Trophoblast cell (in vitro differentiated cells and primary cell): ENCODE measurements around the gene CDKL5.

Experiments used
- DNase-seq, 2 donors: peaks; one replicate each; pipeline ENCODE4 v3.0.0-alpha.2; 2016
- H2AFZ ChIP-seq: 2 replicates; pipeline ENCODE4 v1.6.1; 2013; ENCODE audit warnings: low read length, moderate library complexity, mild to moderate bottlenecking; ENCODE audit not compliant: insufficient read depth, poor library complexity
- H2AK5ac ChIP-seq: 2 replicates; pipeline ENCODE4 v1.6.1; 2013; ENCODE audit warnings: mild to moderate bottlenecking, low read length
- H2BK120ac ChIP-seq: 2 replicates; pipeline ENCODE4 v1.6.1; 2013; ENCODE audit warnings: low read length, mild to moderate bottlenecking, moderate library complexity; ENCODE audit not compliant: insufficient read depth, poor library complexity
- H2BK12ac ChIP-seq: 2 replicates; pipeline ENCODE4 v1.6.1; 2013; ENCODE audit warnings: mild to moderate bottlenecking, low read length, moderate library complexity
- H2BK5ac ChIP-seq: 2 replicates; pipeline ENCODE4 v1.6.1; 2013; ENCODE audit warnings: low read length, low read depth, moderate library complexity, mild to moderate bottlenecking; ENCODE audit not compliant: poor library complexity
- H3K14ac ChIP-seq: 2 replicates; pipeline ENCODE4 v1.6.1; 2013; ENCODE audit warnings: mild to moderate bottlenecking, low read length
- H3K18ac ChIP-seq: 2 replicates; pipeline ENCODE4 v1.6.1; 2013; ENCODE audit warnings: mild to moderate bottlenecking, low read length
- H3K23ac ChIP-seq: 2 replicates; pipeline ENCODE4 v1.6.1; 2013; ENCODE audit warnings: low read length
- H3K27ac ChIP-seq: 2 replicates; pipeline ENCODE4 v1.5.1; 2013; ENCODE audit warnings: low read depth, mild to moderate bottlenecking, inconsistent platforms, low read length, moderate library complexity
- H3K27me3 ChIP-seq: 2 replicates; pipeline ENCODE4 v1.6.1; 2013; ENCODE audit warnings: inconsistent platforms, mild to moderate bottlenecking, low read length, moderate library complexity; ENCODE audit not compliant: insufficient read depth
- H3K36me3 ChIP-seq, 2 experiments: 1 replicate in 1 of 2; 2 replicates in 1 of 2; pipeline ENCODE4 v1.6.1; 2013; ENCODE audit warnings: low read length in 2 of 2, mild to moderate bottlenecking in 2 of 2, moderate library complexity in 1 of 2; ENCODE audit not compliant: insufficient read depth in 2 of 2, control insufficient read depth in 1 of 2
- H3K4ac ChIP-seq: 2 replicates; pipeline ENCODE4 v1.6.1; 2013; ENCODE audit warnings: low read depth, mild to moderate bottlenecking, low read length, moderate library complexity
- H3K4me1 ChIP-seq, 2 experiments: 1 replicate in 1 of 2; 2 replicates in 1 of 2; pipeline ENCODE4 v1.6.1; 2013; ENCODE audit warnings: low read length in 2 of 2, mild to moderate bottlenecking in 2 of 2, moderate library complexity in 1 of 2; ENCODE audit not compliant: insufficient read depth in 2 of 2, control insufficient read depth in 1 of 2
- H3K4me2 ChIP-seq: 2 replicates; pipeline ENCODE4 v1.6.1; 2013; ENCODE audit warnings: inconsistent platforms, mild to moderate bottlenecking, low read length, moderate library complexity
- H3K4me3 ChIP-seq: 2 replicates; pipeline ENCODE4 v1.5.1; 2013; ENCODE audit warnings: mild to moderate bottlenecking, low read depth, low read length, inconsistent platforms
- H3K79me1 ChIP-seq: one replicate; pipeline ENCODE4 v1.6.1; 2013; ENCODE audit warnings: low read length
- H3K79me2 ChIP-seq: 2 replicates; pipeline ENCODE4 v1.6.1; 2013; ENCODE audit warnings: low read length, mild to moderate bottlenecking; ENCODE audit not compliant: control insufficient read depth, insufficient read depth, poor library complexity
- H3K9ac ChIP-seq: 2 replicates; pipeline ENCODE4 v1.6.1; 2013; ENCODE audit warnings: mild to moderate bottlenecking, low read length
- H3K9me3 ChIP-seq: 2 replicates; pipeline ENCODE4 v1.6.1; 2013; ENCODE audit warnings: low read depth, mild to moderate bottlenecking, control low read depth, inconsistent platforms, low read length; ENCODE audit not compliant: insufficient read depth
- H4K12ac ChIP-seq: 2 replicates; pipeline ENCODE4 v1.6.1; 2013; ENCODE audit warnings: low read depth, mild to moderate bottlenecking, low read length, moderate library complexity
- H4K8ac ChIP-seq: 2 replicates; pipeline ENCODE4 v1.6.1; 2013; ENCODE audit warnings: low read depth, mild to moderate bottlenecking, low read length, moderate library complexity
- H4K91ac ChIP-seq: one replicate; pipeline ENCODE4 v1.6.1; 2013; ENCODE audit warnings: low read depth, mild to moderate bottlenecking, low read length, moderate library complexity
- WGBS: extraction: QIAGEN DNeasy Blood & Tissue Kit; methylation state at CpG from one replicate; pipeline ENCODE4 v1.1.7; 2013; ENCODE audit warnings: missing lambda C conversion rate; ENCODE audit not compliant: insufficient read length, insufficient coverage; ENCODE audit errors: extremely low coverage; 5-methylcytosine and 5-hydroxymethylcytosine counted together

CDKL5 gene

DNA sequence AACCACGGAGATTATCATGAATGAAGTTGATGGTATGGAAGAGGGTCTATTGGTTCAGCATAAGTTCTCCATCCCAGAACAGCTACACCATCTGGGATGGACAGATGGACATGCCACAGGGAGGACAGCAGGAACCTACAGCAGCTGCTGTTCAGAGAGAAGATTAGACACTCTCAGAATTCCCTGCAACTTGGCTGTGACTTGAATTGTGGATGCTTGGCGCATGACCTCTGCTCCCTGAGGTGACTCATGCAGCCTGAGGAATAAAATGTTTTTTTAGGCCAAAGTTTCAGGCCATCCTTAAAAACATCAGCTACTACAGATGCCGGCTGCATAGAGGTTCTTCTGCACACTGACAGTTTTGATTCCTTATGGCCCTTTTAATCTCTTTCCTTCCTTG lies 149.2 kb downstream of the CDKL5 start:
- no peak overlapping the region for H3K4ac ChIP-seq
- H3K4me2 ChIP-seq = no peak overlapping the region
- no peak overlapping the region for H2BK120ac ChIP-seq
- no peaks in the 10 kb centered on the region for H3K36me3 ChIP-seq
- H2AK5ac ChIP-seq = no peak overlapping the region
- no peak overlapping the region for H3K27ac ChIP-seq
- no peak overlapping the region for H4K91ac ChIP-seq
- DNase-seq = peak; percentile 32 to 64
- no peak overlapping the region for H4K12ac ChIP-seq
- H3K14ac ChIP-seq = no peak overlapping the region
- no peak overlapping the region for H3K4me3 ChIP-seq
- no peak overlapping the region for H3K23ac ChIP-seq
- WGBS = no CpG with 5 or more reads among the region's 3 CpGs
- H4K8ac ChIP-seq = no peak overlapping the region
- H3K79me2 ChIP-seq = no peaks in the 10 kb centered on the region
- no peak overlapping the region for H3K9ac ChIP-seq
- no peak overlapping the region for H2AFZ ChIP-seq
- H3K9me3 ChIP-seq = no peaks in the 10 kb centered on the region
- H2BK5ac ChIP-seq = no peak overlapping the region
- H3K27me3 ChIP-seq = no peaks in the 10 kb centered on the region
- H2BK12ac ChIP-seq = no peak overlapping the region
- no peaks in the 10 kb centered on the region for H3K79me1 ChIP-seq
- peaks cover 0 to 2% of the 10 kb centered on the region in 2 experiments for H3K4me1 ChIP-seq
- H3K18ac ChIP-seq = no peak overlapping the region

DNA sequence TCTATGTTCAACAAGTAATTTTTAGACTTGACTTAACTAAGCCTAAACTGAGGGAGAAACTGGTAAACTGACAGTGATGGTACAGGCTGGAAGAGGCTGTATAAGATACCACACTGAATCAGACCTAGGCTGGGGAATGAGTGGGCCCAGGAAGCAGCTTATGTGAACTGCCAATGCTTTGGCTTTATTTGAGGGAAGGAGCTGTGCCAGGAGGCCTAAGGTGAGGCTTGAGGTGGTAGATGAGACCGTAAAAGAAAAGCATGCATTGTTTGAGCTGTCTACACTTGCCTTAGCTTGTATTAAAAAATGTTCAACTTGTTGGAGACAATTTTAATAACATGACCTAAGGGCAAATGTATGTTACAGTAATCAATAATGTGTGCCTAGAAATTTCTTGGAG lies 150.3 kb downstream of the CDKL5 start:
- H3K27ac ChIP-seq = no peak overlapping the region
- H3K14ac ChIP-seq = no peak overlapping the region
- no peak overlapping the region for H3K4me3 ChIP-seq
- no peak overlapping the region for H2BK5ac ChIP-seq
- H4K8ac ChIP-seq = no peak overlapping the region
- no peaks in the 10 kb centered on the region for H3K79me2 ChIP-seq
- no peak overlapping the region for H3K4ac ChIP-seq
- peaks cover 0 to 2% of the 10 kb centered on the region in 2 experiments for H3K4me1 ChIP-seq
- WGBS = no CpG with 5 or more reads among the region's 1 CpG
- no peaks in the 10 kb centered on the region for H3K36me3 ChIP-seq
- H3K9ac ChIP-seq = no peak overlapping the region
- H3K9me3 ChIP-seq = no peaks in the 10 kb centered on the region
- no peak overlapping the region for H4K12ac ChIP-seq
- DNase-seq = no peak
- no peak overlapping the region for H2AK5ac ChIP-seq
- no peaks in the 10 kb centered on the region for H3K79me1 ChIP-seq
- H4K91ac ChIP-seq = no peak overlapping the region
- H3K4me2 ChIP-seq = no peak overlapping the region
- H2BK120ac ChIP-seq = no peak overlapping the region
- no peak overlapping the region for H3K23ac ChIP-seq
- H3K27me3 ChIP-seq = no peaks in the 10 kb centered on the region
- no peak overlapping the region for H2BK12ac ChIP-seq
- no peak overlapping the region for H2AFZ ChIP-seq
- H3K18ac ChIP-seq = no peak overlapping the region

DNA sequence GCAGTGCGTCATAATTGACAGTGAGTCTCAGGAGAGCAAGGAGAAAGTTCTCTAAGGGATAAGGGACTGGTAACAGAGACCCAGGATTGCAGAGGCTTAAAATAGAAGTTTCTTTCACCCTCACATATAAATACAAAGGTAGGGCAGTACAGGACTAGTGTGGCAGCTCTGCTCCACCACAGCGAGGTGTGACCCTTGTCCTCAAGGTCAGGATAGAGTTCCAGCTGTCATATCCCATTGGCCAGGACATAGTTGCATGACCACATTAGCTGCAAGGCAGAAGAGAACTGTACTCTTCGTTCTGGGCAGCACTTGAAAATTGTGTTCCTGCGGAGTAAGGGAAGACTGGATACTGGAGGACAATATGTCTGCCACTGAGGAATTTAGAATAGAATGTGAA lies 152.0 kb downstream of the CDKL5 start:
- Histone ChIP-seq H2BK12ac (no peak overlapping the region), H3K4me2 (no peak overlapping the region), H3K9ac (no peak overlapping the region)

DNA sequence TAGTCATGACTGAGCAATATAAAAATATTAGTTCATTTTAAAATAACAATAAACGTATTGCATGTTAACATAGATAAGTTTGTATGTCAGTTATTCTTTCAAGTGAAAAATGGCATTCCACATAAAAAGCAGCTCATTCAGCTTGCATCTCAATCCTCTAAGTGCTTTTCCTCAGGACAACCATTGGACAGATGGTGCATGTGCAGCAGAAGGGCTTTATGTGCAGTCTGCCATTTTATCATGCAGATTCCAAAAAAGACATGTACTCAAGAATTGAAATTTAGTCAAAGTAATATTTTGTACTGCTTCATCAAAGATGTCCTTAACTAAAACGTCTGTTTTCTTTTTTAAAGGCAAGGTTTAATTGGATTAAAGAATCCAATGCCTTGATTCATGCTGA lies 153.1 kb downstream of the CDKL5 start:
- Histone ChIP-seq H2BK120ac (no peak overlapping the region), H3K27me3 (no peaks in the 10 kb centered on the region), H3K14ac (no peak overlapping the region), H3K4me3 (no peak overlapping the region), H3K23ac (no peak overlapping the region), H3K27ac (no peak overlapping the region), H4K12ac (no peak overlapping the region), H3K36me3 (no peaks in the 10 kb centered on the region), H3K79me2 (no peaks in the 10 kb centered on the region), H3K4me1 (peaks cover 0 to 2% of the 10 kb centered on the region in 2 experiments), H2BK12ac (no peak overlapping the region), H3K18ac (no peak overlapping the region), H2AFZ (no peak overlapping the region), H3K79me1 (no peaks in the 10 kb centered on the region), H2BK5ac (no peak overlapping the region), H3K9ac (no peak overlapping the region), H4K8ac (no peak overlapping the region), H3K4ac (no peak overlapping the region), H4K91ac (no peak overlapping the region), H2AK5ac (no peak overlapping the region), H3K4me2 (no peak overlapping the region), H3K9me3 (no peaks in the 10 kb centered on the region)
- no peak for DNase-seq
- no CpG with 5 or more reads among the region's 2 CpGs for WGBS

More for the DNA sequence above, 152.0 kb downstream of the CDKL5 start:
- Histone ChIP-seq H3K79me2 (no peaks in the 10 kb centered on the region), H4K12ac (no peak overlapping the region), H3K79me1 (no peaks in the 10 kb centered on the region), H2BK120ac (no peak overlapping the region), H3K14ac (no peak overlapping the region), H3K27ac (no peak overlapping the region), H3K4me3 (no peak overlapping the region), H3K23ac (no peak overlapping the region), H3K4ac (no peak overlapping the region), H3K9me3 (no peaks in the 10 kb centered on the region), H3K4me1 (peaks cover 0 to 2% of the 10 kb centered on the region in 2 experiments), H2AK5ac (no peak overlapping the region), H3K18ac (no peak overlapping the region), H4K91ac (no peak overlapping the region), H3K27me3 (no peaks in the 10 kb centered on the region), H2AFZ (no peak overlapping the region), H3K36me3 (no peaks in the 10 kb centered on the region), H4K8ac (no peak overlapping the region), H2BK5ac (no peak overlapping the region)
- no peak for DNase-seq
- no CpG with 5 or more reads among the region's 4 CpGs for WGBS
